ENCODE data around the gene HDAC8.
A peak's percentile ranks its signal among the peaks of the same experiment; 100 is the strongest.
"Not testable (repeated sequence)": the region's sequence is repeated elsewhere in the genome, so short reads cannot be mapped to it uniquely, and the experiment has no call there.

HDAC8 gene

GRCh38 chrX:72572248-72573157 lies at the start of gene HDAC8:
TSS of gene HDAC8 (minus strand) at chrX:72572843. CDS start at chrX:72572761, 82 bp downstream.
- FAIRE-seq, result no peak

- no peak for FAIRE-seq
Measured at GRCh38 chrX:72621625-72622485, 49.2 kb upstream of the HDAC8 start.

- FAIRE-seq, result no peak
Measured at GRCh38 chrX:72621163-72621562, 48.5 kb upstream of the HDAC8 start.

GRCh38 chrX:72620550-72621145 lies 48.0 kb upstream of the HDAC8 start:
- FAIRE-seq, result no peak

GRCh38 chrX:72609313-72609712 lies 36.7 kb upstream of the HDAC8 start:
- no peak for FAIRE-seq

- FAIRE-seq, result no peak
Measured at GRCh38 chrX:72604705-72605104, 32.1 kb upstream of the HDAC8 start.

GRCh38 chrX:72604112-72604511 lies 31.5 kb upstream of the HDAC8 start:
- FAIRE-seq, result no peak

- not testable (repeated sequence) for FAIRE-seq
Measured at GRCh38 chrX:72591038-72591437, 18.4 kb upstream of the HDAC8 start.

GRCh38 chrX:72584163-72584562 lies 11.5 kb upstream of the HDAC8 start:
- no peak for FAIRE-seq

- no peak for FAIRE-seq
Measured at GRCh38 chrX:72576141-72576894, 3.7 kb upstream of the HDAC8 start.

- FAIRE-seq, result peak; percentile 92
Measured at GRCh38 chrX:72573158-72573511, 492 bp upstream of the HDAC8 start.

GRCh38 chrX:72569786-72570185 lies 2.9 kb downstream of the HDAC8 start:
- no peak for FAIRE-seq

GRCh38 chrX:72568406-72569092 lies 4.1 kb downstream of the HDAC8 start:
- no peak for FAIRE-seq

- FAIRE-seq, result no peak
Measured at GRCh38 chrX:72566448-72566847, 6.2 kb downstream of the HDAC8 start.

GRCh38 chrX:72559655-72560054 lies 13.0 kb downstream of the HDAC8 start:
- FAIRE-seq, result not testable (repeated sequence)

- FAIRE-seq, result no peak
Measured at GRCh38 chrX:72554448-72555140, 18.0 kb downstream of the HDAC8 start.

GRCh38 chrX:72552443-72552842 lies 20.2 kb downstream of the HDAC8 start:
- not testable (repeated sequence) for FAIRE-seq

- FAIRE-seq, result no peak
Measured at GRCh38 chrX:72545990-72546389, 26.7 kb downstream of the HDAC8 start.

GRCh38 chrX:72540318-72540717 lies 32.3 kb downstream of the HDAC8 start:
- peak; percentile 63 for FAIRE-seq

GRCh38 chrX:72539822-72540221 lies 32.8 kb downstream of the HDAC8 start:
- FAIRE-seq, result no peak

- FAIRE-seq, result no peak
Measured at GRCh38 chrX:72536542-72536941, 36.1 kb downstream of the HDAC8 start.

All from G401.6 (cell line).